ENCODE results near the gene FGF6. TPM values are rescaled to one million over a fixed set of nuclear protein-coding genes. Genes with fewer than 3 reads are reported as not detected.

The FGF6 gene
- total RNA-seq, 1 donor from 2014 or later: not detected

DNA sequence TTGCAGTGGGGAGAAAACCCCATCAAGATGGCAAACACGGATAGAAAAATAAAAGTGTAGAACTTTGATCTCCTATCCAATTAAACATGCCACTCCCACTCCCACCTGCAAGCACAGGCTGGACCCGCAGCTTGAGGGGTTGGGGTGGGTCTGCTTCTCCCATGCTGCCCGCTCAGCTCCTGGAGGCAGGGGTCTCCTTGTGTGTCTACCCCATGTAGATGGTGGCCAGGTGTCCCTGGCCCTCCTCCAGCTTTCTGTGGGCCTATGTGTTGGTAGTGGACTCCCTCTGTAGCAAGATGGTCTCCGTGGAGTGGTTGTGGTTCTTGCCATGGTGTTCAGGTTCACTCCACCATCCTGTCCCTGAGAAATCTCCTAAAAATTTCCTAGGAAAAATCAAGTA, 42.6 kb downstream of the FGF6 start:
- H3K27me3 ChIP-seq (ENCODE audit: control insufficient read depth, insufficient read depth, low read length): no peaks in the 10 kb centered on the region
- no peak for TF ChIP-seq CTCF (IDR thresholded peaks at IDR 0.05; ENCODE audit: insufficient read depth, low read length, severe bottlenecking)
- H3K36me3 ChIP-seq (ENCODE audit: control insufficient read depth, insufficient read depth, low read length): no peaks in the 10 kb centered on the region
- no peak for FAIRE-seq
- no peak overlapping the region for H3K4me3 ChIP-seq (ENCODE audit: low read depth, low read length)
- no peak for DNase-seq (ENCODE audit: low read depth)

DNA sequence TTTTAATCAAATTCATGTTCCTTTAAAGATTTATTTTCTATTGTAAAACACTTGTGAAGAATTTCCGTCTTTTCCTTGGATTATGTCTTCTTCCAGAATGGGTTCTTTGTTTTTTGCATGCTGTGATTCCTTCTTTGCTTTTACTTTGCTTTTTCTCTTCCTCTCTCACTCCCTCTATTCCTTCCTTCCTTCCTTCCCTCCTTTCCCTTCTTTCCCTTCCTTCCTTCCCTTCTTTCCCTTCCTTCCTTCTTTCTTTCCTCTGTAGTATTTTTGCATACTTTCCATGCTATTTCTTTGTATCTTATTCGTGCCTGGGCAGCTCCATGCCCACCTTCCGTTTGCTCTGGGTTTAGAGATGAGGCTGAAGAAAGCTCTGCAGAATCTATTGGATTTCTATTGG, 44.5 kb downstream of the FGF6 start:
- no peak for TF ChIP-seq CTCF (IDR thresholded peaks at IDR 0.05; ENCODE audit: insufficient read depth, low read length, severe bottlenecking)
- no peaks in the 10 kb centered on the region for H3K27me3 ChIP-seq (ENCODE audit: control insufficient read depth, insufficient read depth, low read length)
- H3K36me3 ChIP-seq (ENCODE audit: control insufficient read depth, insufficient read depth, low read length): no peaks in the 10 kb centered on the region
- DNase-seq (ENCODE audit: low read depth) (no peak), FAIRE-seq (no peak)
- H3K4me3 ChIP-seq (ENCODE audit: low read depth, low read length): no peak overlapping the region

DNA sequence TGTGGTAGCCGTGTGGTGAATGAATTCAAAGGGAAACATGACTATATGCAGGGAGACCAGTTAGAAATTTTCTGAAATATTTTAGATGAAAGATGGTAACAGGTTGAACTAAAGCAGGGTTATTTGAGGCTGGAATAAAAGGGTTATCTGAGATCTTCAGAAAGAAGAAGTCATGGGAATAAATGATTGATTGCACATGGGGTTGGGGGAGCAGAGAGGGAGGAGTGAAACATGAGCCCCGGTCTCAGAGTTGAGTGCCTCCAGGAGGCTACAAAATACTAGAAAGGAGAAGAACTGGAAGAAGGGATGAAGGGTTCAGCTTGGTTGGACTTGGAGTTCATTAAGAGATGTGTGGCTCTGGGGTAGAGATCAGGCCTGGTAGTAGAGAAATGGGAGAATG, 49.8 kb downstream of the FGF6 start:
- no peak for TF ChIP-seq CTCF (IDR thresholded peaks at IDR 0.05; ENCODE audit: insufficient read depth, low read length, severe bottlenecking)
- FAIRE-seq: no peak
- no peak for DNase-seq (ENCODE audit: low read depth)
- H3K27me3 ChIP-seq (ENCODE audit: control insufficient read depth, insufficient read depth, low read length): no peaks in the 10 kb centered on the region
- no peak overlapping the region for H3K4me3 ChIP-seq (ENCODE audit: low read depth, low read length)
- no peaks in the 10 kb centered on the region for H3K36me3 ChIP-seq (ENCODE audit: control insufficient read depth, insufficient read depth, low read length)

DNA sequence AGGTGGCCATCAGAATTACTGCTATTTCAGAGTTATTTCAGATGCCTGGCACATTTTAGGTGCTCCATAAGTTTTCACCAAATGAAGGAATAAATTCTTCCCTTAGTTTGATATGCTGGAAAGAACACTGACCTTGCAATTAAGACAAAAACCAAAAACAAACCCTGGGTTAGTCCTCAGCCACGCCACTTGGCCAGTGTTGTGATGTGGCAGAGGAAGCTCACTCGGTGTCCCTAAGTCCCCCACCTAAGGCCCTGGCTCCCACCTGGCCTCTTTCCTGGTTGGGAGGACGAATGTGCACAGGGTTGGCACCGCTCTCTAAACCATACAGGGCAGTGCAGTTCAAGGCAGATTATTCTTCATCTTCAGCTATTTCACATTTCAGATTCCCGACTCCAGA, 52.4 kb downstream of the FGF6 start:
- no peak for DNase-seq (ENCODE audit: low read depth)
- no peak for FAIRE-seq
- no peaks in the 10 kb centered on the region for H3K27me3 ChIP-seq (ENCODE audit: control insufficient read depth, insufficient read depth, low read length)

DNA sequence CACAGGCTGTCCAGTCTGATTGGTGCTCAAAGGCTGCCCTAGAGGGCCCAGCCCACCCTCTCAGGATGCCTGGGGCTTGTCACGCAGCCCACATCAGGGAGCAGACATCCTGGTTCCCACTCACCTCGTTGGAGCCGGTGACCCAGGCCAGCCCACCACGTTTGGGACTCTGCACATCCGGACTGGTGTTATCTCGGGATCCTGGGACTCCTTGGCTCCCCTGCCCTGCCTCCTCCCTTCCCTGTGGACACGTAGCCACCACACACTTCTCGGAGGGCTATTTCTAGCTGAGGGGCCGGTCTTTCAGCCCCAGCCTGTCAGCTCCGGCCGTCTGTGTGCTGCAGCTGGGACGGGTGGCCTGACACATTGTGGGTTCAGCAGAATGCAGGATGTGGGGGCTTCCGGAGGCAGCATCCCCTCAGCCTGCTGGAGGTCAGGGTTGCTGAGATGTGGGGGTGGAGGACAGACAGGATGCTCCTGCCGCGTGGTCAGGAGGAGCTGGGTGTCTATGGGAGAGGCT, 53.3 kb downstream of the FGF6 start:
- FAIRE-seq (no peak), DNase-seq (ENCODE audit: low read depth) (no peak)
- no peak overlapping the region for H3K4me3 ChIP-seq (ENCODE audit: low read depth, low read length)
- no peaks in the 10 kb centered on the region for H3K36me3 ChIP-seq (ENCODE audit: control insufficient read depth, insufficient read depth, low read length)
- TF ChIP-seq CTCF (IDR thresholded peaks at IDR 0.05; ENCODE audit: insufficient read depth, low read length, severe bottlenecking): no peak
- no peaks in the 10 kb centered on the region for H3K27me3 ChIP-seq (ENCODE audit: control insufficient read depth, insufficient read depth, low read length)

More for the DNA sequence above, 52.4 kb downstream of the FGF6 start:
- TF ChIP-seq CTCF (IDR thresholded peaks at IDR 0.05; ENCODE audit: insufficient read depth, low read length, severe bottlenecking): no peak
- H3K4me3 ChIP-seq (ENCODE audit: low read depth, low read length): no peak overlapping the region
- no peaks in the 10 kb centered on the region for H3K36me3 ChIP-seq (ENCODE audit: control insufficient read depth, insufficient read depth, low read length)

DNA sequence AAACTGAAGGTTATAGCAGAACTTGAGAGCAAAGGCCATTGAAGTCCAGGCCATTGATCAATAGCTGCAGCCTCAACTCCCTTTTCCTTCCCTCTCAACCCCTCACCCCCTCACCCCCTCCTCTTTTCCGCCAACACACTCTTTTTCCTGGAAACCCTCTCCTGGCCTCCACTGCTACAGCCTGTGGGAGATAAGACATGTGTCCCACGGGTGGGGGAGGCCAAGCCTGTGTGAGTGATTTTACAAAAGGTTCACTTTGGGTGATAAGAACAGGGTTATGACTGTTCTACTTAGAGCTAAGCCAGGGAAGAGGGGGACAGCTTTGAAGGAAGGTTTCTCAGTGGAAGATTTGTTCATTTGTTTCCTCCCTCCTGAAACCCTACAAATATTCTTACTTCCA, 57.0 kb downstream of the FGF6 start:
- no peak for FAIRE-seq
- TF ChIP-seq CTCF (IDR thresholded peaks at IDR 0.05; ENCODE audit: insufficient read depth, low read length, severe bottlenecking): no peak
- no peaks in the 10 kb centered on the region for H3K27me3 ChIP-seq (ENCODE audit: control insufficient read depth, insufficient read depth, low read length)
- no peak overlapping the region for H3K4me3 ChIP-seq (ENCODE audit: low read depth, low read length)
- H3K36me3 ChIP-seq (ENCODE audit: control insufficient read depth, insufficient read depth, low read length): no peaks in the 10 kb centered on the region
- DNase-seq (ENCODE audit: low read depth): no peak

Measured in bronchial epithelial cell (primary cell).